ENCODE data around the gene CRYGN. TPM values are rescaled to one million over a fixed set of nuclear protein-coding genes. Genes with fewer than 3 reads are reported as not detected.

Gene CRYGN
- total and polyA plus RNA-seq, 2 donors (not counting 1 experiment from before 2014, with no cell fraction given): 0.07 to 0.50 TPM

GRCh38 chr7:151396328-151396970, 43.5 kb downstream of the CRYGN start:
- Histone ChIP-seq H3K4me1 (ENCODE audit: control insufficient read depth, extremely low read depth, insufficient read depth, low read length) (no peaks in the 10 kb centered on the region), H3K27me3 (ENCODE audit: control insufficient read depth, insufficient read depth, low read length) (no peaks in the 10 kb centered on the region), H3K36me3 (ENCODE audit: control insufficient read depth, insufficient read depth, low read length) (no peaks in the 10 kb centered on the region), H2AFZ (ENCODE audit: low read length) (no peak overlapping the region), H3K79me2 (ENCODE audit: control insufficient read depth, insufficient read depth, low read length) (no peaks in the 10 kb centered on the region), H3K4me3 (replicated peaks in 1 of 4; ENCODE audit: control extremely low read depth in 1 of 4, insufficient read depth in 1 of 4, low read depth in 3 of 4, low read length in 4 of 4) (no peak overlapping the region), H3K9me3 (ENCODE audit: control insufficient read depth, insufficient read depth, low read depth, low read length) (no peaks in the 10 kb centered on the region), H3K9ac (ENCODE audit: insufficient read depth, low read length) (no peak overlapping the region), H3K27ac (ENCODE audit: insufficient read depth, low read length) (no peak overlapping the region), H4K20me1 (ENCODE audit: control insufficient read depth, extremely low read depth, insufficient read depth, low read length) (no peaks in the 10 kb centered on the region), H3K4me2 (ENCODE audit: extremely low read depth, insufficient read depth, low read length) (no peak overlapping the region)
- TF ChIP-seq EZH2 (IDR thresholded peaks at IDR 0.05; ENCODE audit: low read length, missing control alignments) (no peak), CTCF (conservative IDR thresholded peaks at IDR 0.05 in 1 of 2, IDR thresholded peaks at IDR 0.05 in 1 of 2; ENCODE audit: low read depth in 1 of 2, low read length in 2 of 2) (no peak)
- no peak for DNase-seq (ENCODE audit: low read depth in 2 of 2)

GRCh38 chr7:151395036-151395367, 44.9 kb downstream of the CRYGN start:
- Histone ChIP-seq H3K9ac (ENCODE audit: insufficient read depth, low read length) (no peak overlapping the region), H3K36me3 (ENCODE audit: control insufficient read depth, insufficient read depth, low read length) (no peaks in the 10 kb centered on the region), H3K79me2 (ENCODE audit: control insufficient read depth, insufficient read depth, low read length) (no peaks in the 10 kb centered on the region), H3K27ac (ENCODE audit: insufficient read depth, low read length) (no peak overlapping the region), H3K4me2 (ENCODE audit: extremely low read depth, insufficient read depth, low read length) (no peak overlapping the region), H3K9me3 (ENCODE audit: control insufficient read depth, insufficient read depth, low read depth, low read length) (no peaks in the 10 kb centered on the region), H3K4me1 (ENCODE audit: control insufficient read depth, extremely low read depth, insufficient read depth, low read length) (no peaks in the 10 kb centered on the region), H3K4me3 (replicated peaks in 1 of 4; ENCODE audit: control extremely low read depth in 1 of 4, insufficient read depth in 1 of 4, low read depth in 3 of 4, low read length in 4 of 4) (no peak overlapping the region), H4K20me1 (ENCODE audit: control insufficient read depth, extremely low read depth, insufficient read depth, low read length) (no peaks in the 10 kb centered on the region), H2AFZ (ENCODE audit: low read length) (no peak overlapping the region), H3K27me3 (ENCODE audit: control insufficient read depth, insufficient read depth, low read length) (no peaks in the 10 kb centered on the region)
- TF ChIP-seq CTCF (conservative IDR thresholded peaks at IDR 0.05 in 1 of 2, IDR thresholded peaks at IDR 0.05 in 1 of 2; ENCODE audit: low read depth in 1 of 2, low read length in 2 of 2): no peak
- TF ChIP-seq EZH2 (IDR thresholded peaks at IDR 0.05; ENCODE audit: low read length, missing control alignments): no peak
- no peak for DNase-seq (ENCODE audit: low read depth in 2 of 2)

- H3K36me3 ChIP-seq (ENCODE audit: control insufficient read depth, insufficient read depth, low read length): no peaks in the 10 kb centered on the region
- no peak overlapping the region for H2AFZ ChIP-seq (ENCODE audit: low read length)
- TF ChIP-seq EZH2 (IDR thresholded peaks at IDR 0.05; ENCODE audit: low read length, missing control alignments) (no peak), CTCF (conservative IDR thresholded peaks at IDR 0.05 in 1 of 2, IDR thresholded peaks at IDR 0.05 in 1 of 2; ENCODE audit: low read depth in 1 of 2, low read length in 2 of 2) (no peak)
- no peaks in the 10 kb centered on the region for H3K9me3 ChIP-seq (ENCODE audit: control insufficient read depth, insufficient read depth, low read depth, low read length)
- H3K79me2 ChIP-seq (ENCODE audit: control insufficient read depth, insufficient read depth, low read length): no peaks in the 10 kb centered on the region
- no peak overlapping the region for H3K27ac ChIP-seq (ENCODE audit: insufficient read depth, low read length)
- H3K4me2 ChIP-seq (ENCODE audit: extremely low read depth, insufficient read depth, low read length): no peak overlapping the region
- no peak for DNase-seq (ENCODE audit: low read depth in 2 of 2)
- no peaks in the 10 kb centered on the region for H3K4me1 ChIP-seq (ENCODE audit: control insufficient read depth, extremely low read depth, insufficient read depth, low read length)
- peaks cover 6% of the 10 kb centered on the region for H3K27me3 ChIP-seq (ENCODE audit: control insufficient read depth, insufficient read depth, low read length)
- no peaks in the 10 kb centered on the region for H4K20me1 ChIP-seq (ENCODE audit: control insufficient read depth, extremely low read depth, insufficient read depth, low read length)
- no peak overlapping the region for H3K9ac ChIP-seq (ENCODE audit: insufficient read depth, low read length)
- H3K4me3 ChIP-seq (replicated peaks in 1 of 4; ENCODE audit: control extremely low read depth in 1 of 4, insufficient read depth in 1 of 4, low read depth in 3 of 4, low read length in 4 of 4): no peak overlapping the region
Observed at GRCh38 chr7:151394076-151395035, 45.6 kb downstream of the CRYGN start.
